ENCODE measurements around the gene TSHZ1.
"Not testable (repeated sequence)": the region's sequence is repeated elsewhere in the genome, so short reads cannot be mapped to it uniquely, and the experiment has no call there.

The TSHZ1 gene

GRCh38 chr18:75317703-75318102 lies 107.1 kb downstream of the TSHZ1 start:
- no peak for DNase-seq (ENCODE audit: low spot score)

- DNase-seq (ENCODE audit: low spot score): no peak
Measured at GRCh38 chr18:75319905-75320304, 109.3 kb downstream of the TSHZ1 start.

- DNase-seq (ENCODE audit: low spot score): no peak
Measured at GRCh38 chr18:75320506-75320905, 109.9 kb downstream of the TSHZ1 start.

GRCh38 chr18:75321431-75321830 lies 110.8 kb downstream of the TSHZ1 start:
- no peak for DNase-seq (ENCODE audit: low spot score)

- no peak for DNase-seq (ENCODE audit: low spot score)
Measured at GRCh38 chr18:75322206-75322605, 111.6 kb downstream of the TSHZ1 start.

GRCh38 chr18:75323821-75324585 lies 113.4 kb downstream of the TSHZ1 start:
- no peak for DNase-seq (ENCODE audit: low spot score)

- DNase-seq (ENCODE audit: low spot score): no peak
Measured at GRCh38 chr18:75324686-75325257, 114.2 kb downstream of the TSHZ1 start.

- DNase-seq (ENCODE audit: low spot score): not testable (repeated sequence)
Measured at GRCh38 chr18:75329753-75330152, 119.2 kb downstream of the TSHZ1 start.

- no peak for DNase-seq (ENCODE audit: low spot score)
Measured at GRCh38 chr18:75330308-75330707, 119.7 kb downstream of the TSHZ1 start.

- DNase-seq (ENCODE audit: low spot score): no peak
Measured at GRCh38 chr18:75334869-75335268, 124.3 kb downstream of the TSHZ1 start.

- no peak for DNase-seq (ENCODE audit: low spot score)
Measured at GRCh38 chr18:75335511-75335910, 124.9 kb downstream of the TSHZ1 start.

GRCh38 chr18:75336767-75337166 lies 126.2 kb downstream of the TSHZ1 start:
- DNase-seq (ENCODE audit: low spot score): no peak

GRCh38 chr18:75337348-75337747 lies 126.8 kb downstream of the TSHZ1 start:
- DNase-seq (ENCODE audit: low spot score): no peak

GRCh38 chr18:75338631-75339030 lies 128.0 kb downstream of the TSHZ1 start:
- no peak for DNase-seq (ENCODE audit: low spot score)

All from left forelimb (tissue), 1 donor.